ENCODE measurements around the gene TAOK1. TPM values are rescaled to one million over a fixed set of nuclear protein-coding genes. Genes with fewer than 3 reads are reported as not detected.

Gene TAOK1
- total and polyA plus RNA-seq, 4 experiments from 2014 or later, result 3.9 to 72.0 (median 37.6) TPM

- intact Hi-C loops (cut with micrococcal nuclease), result loop anchor here (1.0 to 5.0 kb wide), 6 partner anchors 13 to 275 kb away; partner anchors contain the start of genes GIT1, NUFIP2 and TAOK1
- DNase-seq, result peak; percentile 74 to 80 (median 76)
- Histone ChIP-seq H3K4me1 (ENCODE audit: insufficient read depth, low read length) (peaks cover 31% of the 10 kb centered on the region), H3K9me3 (ENCODE audit: control insufficient read depth in 1 of 2, low read length in 2 of 2) (no peaks in the 10 kb centered on the region), H3K4me3 (ENCODE audit: low read length in 2 of 2) (peak overlapping the region; percentile 58 to 83), H3K36me3 (ENCODE audit: insufficient read depth, low read length) (no peaks in the 10 kb centered on the region), H3K27ac (ENCODE audit: low read depth, low read length) (peak overlapping the region; percentile 61), H3K27me3 (ENCODE audit: insufficient read depth, low read length) (no peaks in the 10 kb centered on the region)
- Mint-ChIP-seq H3K27me3 (no peaks in the 10 kb centered on the region), H3K9me3 (no peaks in the 10 kb centered on the region), H3K4me1 (peaks cover 25 to 59% (median 36%) of the 10 kb centered on the region in 4 donors), H3K4me3 (peak overlapping the region; percentile 92 to 98 (median 96)), H3K36me3 (peaks cover 0 to 13% of the 10 kb centered on the region in 2 donors), H3K27ac (peak overlapping the region; percentile 92 to 98 (median 95))
- ChIA-PET POLR2A (ENCODE audit: partially characterized antibody) (interaction anchor here (0.6 to 10.2 kb wide), 21 partner anchors 9 to 724 kb away, joined by 3 to 119 read pairs (median 5); partner anchors contain the start of genes ANKRD13B, BLMH, GIT1 and SSH2), CTCF (ENCODE audit: partially characterized antibody) (interaction anchor here (0.8 to 28.5 kb wide), 7 partner anchors 11 to 362 kb away, joined by 3 to 523 read pairs (median 6); partner anchors contain the start of genes ANKRD13B, CORO6 and SSH2)
Measured at GRCh38 chr17:29567554-29568330, 177.6 kb downstream of the TAOK1 start.

- Histone ChIP-seq H3K27me3 (ENCODE audit: insufficient read depth, low read length) (no peaks in the 10 kb centered on the region), H3K36me3 (ENCODE audit: insufficient read depth, low read length) (no peaks in the 10 kb centered on the region), H3K4me3 (ENCODE audit: low read length in 2 of 2) (peak within 1 kb of the TSS; percentile 58 to 83), H3K27ac (ENCODE audit: low read depth, low read length) (peak within 1 kb of the TSS; percentile 61), H3K9me3 (ENCODE audit: control insufficient read depth in 1 of 2, low read length in 2 of 2) (no peaks in the 10 kb centered on the region), H3K4me1 (ENCODE audit: insufficient read depth, low read length) (peaks cover 31% of the 10 kb centered on the region)
- Mint-ChIP-seq H3K9me3 (no peaks in the 10 kb centered on the region), H3K4me3 (peak within 1 kb of the TSS; percentile 92 to 98 (median 96)), H3K27ac (peak within 1 kb of the TSS; percentile 92 to 98 (median 95)), H3K27me3 (no peaks in the 10 kb centered on the region), H3K4me1 (peaks cover 23 to 55% (median 34%) of the 10 kb centered on the region in 4 donors), H3K36me3 (peaks cover 0 to 14% of the 10 kb centered on the region in 2 donors)
- DNase-seq, result peak; percentile 78 to 86 (median 83)
- POLR2A ChIA-PET (ENCODE audit: partially characterized antibody), result interaction anchor here (0.6 to 10.2 kb wide), 21 partner anchors 8 to 723 kb away, joined by 3 to 119 read pairs (median 5); partner anchors contain the start of genes ANKRD13B, BLMH, GIT1 and SSH2
- CTCF ChIA-PET (ENCODE audit: partially characterized antibody), result interaction anchor here (0.8 to 28.5 kb wide), 9 partner anchors 11 to 363 kb away, joined by 3 to 523 read pairs (median 6); partner anchors contain the start of genes ANKRD13B, CORO6 and SSH2
- intact Hi-C loops (cut with micrococcal nuclease), result loop anchor here (1.0 to 5.0 kb wide), 6 partner anchors 12 to 276 kb away; partner anchors contain the start of genes GIT1, NUFIP2 and TAOK1
Measured at GRCh38 chr17:29568331-29569244, 178.4 kb downstream of the TAOK1 start, which contains the start of gene TP53I13. Gene TP53I13 (plus strand): TSS chr17:29568701. CDS start chr17:29568759, 58 bp downstream.

GRCh38 chr17:29569245-29569950, 179.2 kb downstream of the TAOK1 start:
- Histone ChIP-seq H3K4me1 (ENCODE audit: insufficient read depth, low read length) (peaks cover 24% of the 10 kb centered on the region), H3K9me3 (ENCODE audit: control insufficient read depth in 1 of 2, low read length in 2 of 2) (no peaks in the 10 kb centered on the region), H3K27ac (ENCODE audit: low read depth, low read length) (peak overlapping the region; percentile 57), H3K36me3 (ENCODE audit: insufficient read depth, low read length) (peaks cover 2% of the 10 kb centered on the region), H3K27me3 (ENCODE audit: insufficient read depth, low read length) (no peaks in the 10 kb centered on the region), H3K4me3 (ENCODE audit: low read length in 2 of 2) (peak overlapping the region; percentile 42 to 83)
- peak in 1 of 5 donors; percentile 37 for DNase-seq
- Mint-ChIP-seq H3K9me3 (no peaks in the 10 kb centered on the region), H3K27ac (peak overlapping the region; percentile 48 to 93 (median 80)), H3K4me3 (peak overlapping the region; percentile 82 to 90 (median 86)), H3K27me3 (no peaks in the 10 kb centered on the region), H3K4me1 (peaks cover 18 to 47% (median 27%) of the 10 kb centered on the region in 4 donors), H3K36me3 (peaks cover 0 to 17% of the 10 kb centered on the region in 2 donors)
- intact Hi-C loops (cut with micrococcal nuclease), result loop anchor here (5.0 kb wide), 2 partner anchors 193 to 277 kb away; partner anchors contain the start of gene NUFIP2
- ChIA-PET CTCF (ENCODE audit: partially characterized antibody) (interaction anchor here (0.8 to 28.5 kb wide), 6 partner anchors 11 to 362 kb away, joined by 3 to 523 read pairs (median 21); partner anchors contain the start of genes ANKRD13B and CORO6), POLR2A (ENCODE audit: partially characterized antibody) (interaction anchor here (0.8 to 10.2 kb wide), 8 partner anchors 7 to 361 kb away, joined by 3 to 119 read pairs (median 24); partner anchors contain the start of genes ANKRD13B, GIT1 and SSH2)

- DNase-seq, result no peak
- no peak overlapping the region for H3K27ac ChIP-seq (ENCODE audit: low read depth, low read length)
- POLR2A ChIA-PET (ENCODE audit: partially characterized antibody), result interaction anchor here (5.2 to 10.2 kb wide), 3 partner anchors 14 to 46 kb away, joined by 68 to 119 read pairs (median 115); partner anchors contain the start of genes ANKRD13B and GIT1
- H3K27me3 Mint-ChIP-seq, result no peaks in the 10 kb centered on the region
- peaks cover 0 to 28% of the 10 kb centered on the region in 2 donors for H3K36me3 Mint-ChIP-seq
- H3K9me3 ChIP-seq (ENCODE audit: control insufficient read depth in 1 of 2, low read length in 2 of 2), result no peaks in the 10 kb centered on the region
- CTCF ChIA-PET (ENCODE audit: partially characterized antibody), result interaction anchor here (0.8 to 28.5 kb wide), 7 partner anchors 9 to 361 kb away, joined by 3 to 523 read pairs (median 8); partner anchors contain the start of genes ANKRD13B and CORO6
- H3K9me3 Mint-ChIP-seq, result no peaks in the 10 kb centered on the region
- H3K4me3 ChIP-seq (ENCODE audit: low read length in 2 of 2), result no peak overlapping the region
- H3K27me3 ChIP-seq (ENCODE audit: insufficient read depth, low read length), result no peaks in the 10 kb centered on the region
- peak overlapping the region in 5 of 7 donors; percentile 10 to 77 (median 56) for H3K27ac Mint-ChIP-seq
- peaks cover 16 to 38% (median 21%) of the 10 kb centered on the region in 4 donors for H3K4me1 Mint-ChIP-seq
- H3K36me3 ChIP-seq (ENCODE audit: insufficient read depth, low read length), result peaks cover 12% of the 10 kb centered on the region
- H3K4me3 Mint-ChIP-seq, result peak overlapping the region in 7 of 8 donors; percentile 35 to 74 (median 60)
- H3K4me1 ChIP-seq (ENCODE audit: insufficient read depth, low read length), result peaks cover 14% of the 10 kb centered on the region
- intact Hi-C loops (cut with micrococcal nuclease), result loop anchor here (10.0 kb wide), 1 partner anchor 196 kb away; no protein-coding TSS in a partner anchor
Measured at GRCh38 chr17:29570521-29570920, 180.4 kb downstream of the TAOK1 start.

DNA sequence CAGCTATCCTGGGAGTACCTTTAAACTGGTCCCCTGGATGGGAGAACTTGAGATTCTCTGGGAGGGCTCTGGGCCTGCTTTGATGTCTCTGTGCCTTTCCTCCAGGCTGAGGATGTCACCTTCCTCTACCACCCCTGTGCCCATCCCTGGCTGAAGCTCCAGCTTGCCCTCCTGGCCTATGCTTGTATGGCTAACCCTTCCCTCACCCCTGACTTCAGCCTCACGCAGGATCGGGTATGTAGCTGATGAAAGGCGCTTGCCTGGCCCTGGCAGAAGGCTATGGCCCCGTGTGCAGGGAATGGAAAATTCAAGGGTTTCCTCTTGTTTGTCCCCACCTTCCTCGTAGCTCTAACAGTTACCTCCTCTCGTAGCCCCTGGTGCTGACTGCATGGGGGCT, 181.3 kb downstream of the TAOK1 start:
- CTCF ChIA-PET (ENCODE audit: partially characterized antibody), result interaction anchor here (0.8 to 28.5 kb wide), 8 partner anchors 8 to 360 kb away, joined by 3 to 523 read pairs (median 16); partner anchors contain the start of genes ANKRD13B and CORO6
- POLR2A ChIA-PET (ENCODE audit: partially characterized antibody), result interaction anchor here (1.1 to 10.2 kb wide), 4 partner anchors 8 to 202 kb away, joined by 8 to 119 read pairs (median 64); partner anchors contain the start of gene GIT1
- Mint-ChIP-seq H3K4me3 (peak overlapping the region in 1 of 8 donors; percentile 52), H3K36me3 (peaks cover 0 to 30% of the 10 kb centered on the region in 2 donors), H3K9me3 (no peaks in the 10 kb centered on the region), H3K27me3 (no peaks in the 10 kb centered on the region), H3K27ac (peak overlapping the region in 1 of 7 donors; percentile 22), H3K4me1 (peaks cover 10 to 31% (median 16%) of the 10 kb centered on the region in 4 donors)
- H3K9me3 ChIP-seq (ENCODE audit: control insufficient read depth in 1 of 2, low read length in 2 of 2), result no peaks in the 10 kb centered on the region
- peaks cover 9% of the 10 kb centered on the region for H3K4me1 ChIP-seq (ENCODE audit: insufficient read depth, low read length)
- H3K27me3 ChIP-seq (ENCODE audit: insufficient read depth, low read length), result no peaks in the 10 kb centered on the region
- no peak for DNase-seq
- no peak overlapping the region for H3K4me3 ChIP-seq (ENCODE audit: low read length in 2 of 2)
- H3K27ac ChIP-seq (ENCODE audit: low read depth, low read length), result no peak overlapping the region
- peaks cover 21% of the 10 kb centered on the region for H3K36me3 ChIP-seq (ENCODE audit: insufficient read depth, low read length)
- intact Hi-C loops (cut with micrococcal nuclease), result loop anchor here (10.0 kb wide), 1 partner anchor 197 kb away; no protein-coding TSS in a partner anchor

Measured in CD4-positive, alpha-beta memory T cell (primary cell).